ENCODE results near the gene SYS1. TPM values are rescaled to one million over a fixed set of nuclear protein-coding genes. Genes with fewer than 3 reads are reported as not detected.

SYS1 gene
- total RNA-seq, 1 experiment from 2014 or later: 45.5 TPM

DNA sequence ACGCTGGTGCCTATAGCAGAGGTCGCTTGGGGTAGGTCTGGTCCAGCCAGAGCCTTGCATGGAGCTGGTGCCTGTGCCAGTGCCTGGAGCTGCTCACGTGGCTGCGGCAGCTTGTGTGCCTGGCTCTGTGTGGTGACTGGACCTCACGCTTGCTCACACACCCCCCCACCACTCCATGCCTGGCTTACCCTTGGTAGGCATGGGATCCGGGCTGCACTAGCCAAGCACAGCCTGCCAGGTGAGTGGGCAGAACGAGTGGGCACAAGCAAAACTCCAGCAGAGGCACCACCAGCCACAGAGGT is 32.1 kb downstream of the SYS1 start:
- TF ChIP-seq, protein P1, sequence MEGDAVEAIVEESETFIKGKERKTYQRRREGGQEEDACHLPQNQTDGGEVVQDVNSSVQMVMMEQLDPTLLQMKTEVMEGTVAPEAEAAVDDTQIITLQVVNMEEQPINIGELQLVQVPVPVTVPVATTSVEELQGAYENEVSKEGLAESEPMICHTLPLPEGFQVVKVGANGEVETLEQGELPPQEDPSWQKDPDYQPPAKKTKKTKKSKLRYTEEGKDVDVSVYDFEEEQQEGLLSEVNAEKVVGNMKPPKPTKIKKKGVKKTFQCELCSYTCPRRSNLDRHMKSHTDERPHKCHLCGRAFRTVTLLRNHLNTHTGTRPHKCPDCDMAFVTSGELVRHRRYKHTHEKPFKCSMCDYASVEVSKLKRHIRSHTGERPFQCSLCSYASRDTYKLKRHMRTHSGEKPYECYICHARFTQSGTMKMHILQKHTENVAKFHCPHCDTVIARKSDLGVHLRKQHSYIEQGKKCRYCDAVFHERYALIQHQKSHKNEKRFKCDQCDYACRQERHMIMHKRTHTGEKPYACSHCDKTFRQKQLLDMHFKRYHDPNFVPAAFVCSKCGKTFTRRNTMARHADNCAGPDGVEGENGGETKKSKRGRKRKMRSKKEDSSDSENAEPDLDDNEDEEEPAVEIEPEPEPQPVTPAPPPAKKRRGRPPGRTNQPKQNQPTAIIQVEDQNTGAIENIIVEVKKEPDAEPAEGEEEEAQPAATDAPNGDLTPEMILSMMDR (IDR thresholded peaks at IDR 0.05; ENCODE audit: unreplicated experiment): no peak
- H3K36me3 Mint-ChIP-seq (ENCODE audit: insufficient read depth, unreplicated experiment): no peaks in the 10 kb centered on the region
- H3K27me3 Mint-ChIP-seq (ENCODE audit: unreplicated experiment): no peaks in the 10 kb centered on the region
- DNase-seq: no peak
- BruUV-seq (replicated peaks): no TSS peak
- peaks cover 9% of the 10 kb centered on the region for H3K9me3 Mint-ChIP-seq (ENCODE audit: low read depth, unreplicated experiment)
- CTCF ChIA-PET: interaction anchor here (0.6 kb wide), 1 partner anchor 82 kb away, joined by 4 read pairs; no protein-coding TSS in a partner anchor
- no peak overlapping the region for H3K27ac Mint-ChIP-seq (ENCODE audit: unreplicated experiment)
- intact Hi-C loops (cut with micrococcal nuclease; ENCODE audit: unreplicated experiment): no loop called here
- H3K4me3 Mint-ChIP-seq (ENCODE audit: low read depth, unreplicated experiment): no peak overlapping the region
- no peaks in the 10 kb centered on the region for H3K4me1 Mint-ChIP-seq (ENCODE audit: low read depth, unreplicated experiment)

DNA sequence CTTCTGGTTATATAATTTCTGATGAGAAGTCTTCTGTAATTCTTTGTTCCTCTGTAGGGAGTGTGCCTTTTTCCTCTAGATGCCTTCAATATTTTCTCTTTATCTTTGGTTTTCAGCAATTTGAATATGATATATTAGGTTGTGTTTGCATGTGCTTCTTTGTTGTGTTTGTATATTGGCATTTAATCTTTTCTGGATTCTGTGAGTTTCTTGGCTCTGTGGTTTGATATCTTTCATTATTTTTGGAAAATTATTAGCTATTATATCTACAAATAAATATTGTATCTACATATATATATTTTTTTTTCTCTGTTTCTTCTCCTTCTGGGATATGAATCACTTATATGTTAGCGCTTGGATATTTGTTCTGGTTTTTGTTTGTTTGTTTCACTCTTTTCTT is 36.1 kb downstream of the SYS1 start:
- TF ChIP-seq, protein P1 (IDR thresholded peaks at IDR 0.05; ENCODE audit: unreplicated experiment): no peak
- H3K9me3 Mint-ChIP-seq (ENCODE audit: low read depth, unreplicated experiment): peaks cover 13% of the 10 kb centered on the region
- intact Hi-C loops (cut with micrococcal nuclease; ENCODE audit: unreplicated experiment): no loop called here
- H3K36me3 Mint-ChIP-seq (ENCODE audit: insufficient read depth, unreplicated experiment): no peaks in the 10 kb centered on the region
- H3K27me3 Mint-ChIP-seq (ENCODE audit: unreplicated experiment): no peaks in the 10 kb centered on the region
- no TSS peak for BruUV-seq (replicated peaks)
- no peak for DNase-seq
- H3K4me1 Mint-ChIP-seq (ENCODE audit: low read depth, unreplicated experiment): no peaks in the 10 kb centered on the region
- CTCF ChIA-PET: no interaction called here
- no peak overlapping the region for H3K4me3 Mint-ChIP-seq (ENCODE audit: low read depth, unreplicated experiment)
- H3K27ac Mint-ChIP-seq (ENCODE audit: unreplicated experiment): no peak overlapping the region

DNA sequence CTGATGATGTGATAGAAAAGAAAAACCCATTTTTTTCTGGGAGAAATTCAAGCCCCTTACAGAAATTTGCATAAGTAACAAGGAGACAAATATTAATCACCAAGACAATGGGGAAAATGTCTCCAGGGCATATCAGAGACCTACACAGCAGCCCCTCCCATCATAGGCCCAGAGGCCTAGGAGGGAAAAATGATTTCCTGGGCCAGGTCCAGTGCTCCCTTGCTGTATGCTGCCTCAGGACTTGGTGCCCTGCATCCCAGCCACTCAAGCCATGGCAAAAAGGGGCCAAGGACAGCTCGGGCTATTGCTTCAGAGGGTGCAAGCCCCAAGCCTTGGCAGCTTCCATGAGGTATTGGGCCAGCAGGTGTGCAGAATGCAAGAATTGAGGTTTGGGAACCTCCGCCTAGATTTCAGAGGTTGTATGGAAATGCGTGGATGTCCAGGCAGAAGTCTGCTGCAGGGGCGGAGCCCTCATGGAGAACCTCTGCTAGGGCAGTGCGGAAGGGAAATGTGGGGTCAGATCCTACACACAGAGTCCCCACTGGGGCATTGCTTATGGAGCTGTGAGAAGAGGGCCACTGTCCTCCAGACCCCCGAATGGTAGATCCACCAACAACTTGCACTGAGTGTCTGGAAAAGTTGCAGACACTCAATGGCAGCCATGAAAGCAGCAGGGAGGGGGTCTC is 37.5 kb downstream of the SYS1 start:
- no TSS peak for BruUV-seq (replicated peaks)
- no peak for DNase-seq
- CTCF ChIA-PET: no interaction called here

DNA sequence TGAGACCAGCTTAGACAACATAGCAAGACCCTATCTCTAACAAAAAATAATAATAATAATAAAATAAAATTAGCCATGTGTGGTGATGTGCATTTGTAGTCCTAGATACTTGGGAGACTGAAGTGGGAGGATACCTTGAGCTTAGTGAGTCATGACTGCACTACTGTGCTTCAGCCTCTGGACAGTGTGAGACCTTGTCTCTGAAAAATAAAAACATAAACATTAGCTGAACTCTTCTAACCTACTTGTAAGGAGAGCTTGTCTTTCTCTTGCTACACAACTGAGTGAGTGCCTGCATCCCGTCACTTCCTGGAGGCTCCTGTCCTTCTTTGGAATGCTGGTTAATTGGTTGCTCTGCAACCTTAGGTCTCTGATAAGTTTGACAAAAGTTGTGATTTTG is 40.0 kb downstream of the SYS1 start:
- no peaks in the 10 kb centered on the region for H3K27me3 Mint-ChIP-seq (ENCODE audit: unreplicated experiment)
- peaks cover 13% of the 10 kb centered on the region for H3K9me3 Mint-ChIP-seq (ENCODE audit: low read depth, unreplicated experiment)
- H3K4me1 Mint-ChIP-seq (ENCODE audit: low read depth, unreplicated experiment): peaks cover 20% of the 10 kb centered on the region
- TF ChIP-seq, protein P1 (IDR thresholded peaks at IDR 0.05; ENCODE audit: unreplicated experiment): no peak
- CTCF ChIA-PET: no interaction called here
- intact Hi-C loops (cut with micrococcal nuclease; ENCODE audit: unreplicated experiment): no loop called here
- H3K4me3 Mint-ChIP-seq (ENCODE audit: low read depth, unreplicated experiment): no peak overlapping the region
- H3K27ac Mint-ChIP-seq (ENCODE audit: unreplicated experiment): no peak overlapping the region
- DNase-seq: no peak
- no TSS peak for BruUV-seq (replicated peaks)
- H3K36me3 Mint-ChIP-seq (ENCODE audit: insufficient read depth, unreplicated experiment): peaks cover 29% of the 10 kb centered on the region

More for the DNA sequence above, 37.5 kb downstream of the SYS1 start:
- Mint-ChIP-seq H3K4me1 (ENCODE audit: low read depth, unreplicated experiment) (peaks cover 11% of the 10 kb centered on the region), H3K27ac (ENCODE audit: unreplicated experiment) (no peak overlapping the region), H3K27me3 (ENCODE audit: unreplicated experiment) (no peaks in the 10 kb centered on the region), H3K9me3 (ENCODE audit: low read depth, unreplicated experiment) (peaks cover 13% of the 10 kb centered on the region), H3K4me3 (ENCODE audit: low read depth, unreplicated experiment) (no peak overlapping the region), H3K36me3 (ENCODE audit: insufficient read depth, unreplicated experiment) (peaks cover 9% of the 10 kb centered on the region)
- TF ChIP-seq, protein P1 (IDR thresholded peaks at IDR 0.05; ENCODE audit: unreplicated experiment): no peak
- intact Hi-C loops (cut with micrococcal nuclease; ENCODE audit: unreplicated experiment): no loop called here
